Glutamatergic neuron (in vitro differentiated cells): Measurements from ENCODE around the gene SPARC. TPM values are rescaled to one million over a fixed set of nuclear protein-coding genes. Genes with fewer than 3 reads are reported as not detected.

Experiments used
- DNase-seq: peaks from one replicate; pipeline ENCODE4 v3.0.0; 2022
- H3K27ac Mint-ChIP-seq: one replicate; pipeline ENCODE4 v1.8.0; 2020; ENCODE audit warnings: mild to moderate bottlenecking, mixed read lengths, inconsistent platforms; ENCODE audit not compliant: unreplicated experiment
- H3K27me3 Mint-ChIP-seq: one replicate; pipeline ENCODE4 v1.8.0; 2020; ENCODE audit warnings: mild to moderate bottlenecking, moderate library complexity, mixed read lengths, inconsistent platforms; ENCODE audit not compliant: unreplicated experiment
- H3K36me3 Mint-ChIP-seq: one replicate; pipeline ENCODE4 v1.8.0; 2020; ENCODE audit warnings: mild to moderate bottlenecking, mixed read lengths, inconsistent platforms; ENCODE audit not compliant: unreplicated experiment
- H3K4me1 Mint-ChIP-seq: one replicate; pipeline ENCODE4 v1.8.0; 2020; ENCODE audit warnings: mild to moderate bottlenecking, low read depth, mixed read lengths, inconsistent platforms; ENCODE audit not compliant: unreplicated experiment
- H3K4me3 Mint-ChIP-seq: one replicate; pipeline ENCODE4 v1.8.0; 2020; ENCODE audit warnings: mild to moderate bottlenecking, mixed read lengths, inconsistent platforms; ENCODE audit not compliant: unreplicated experiment
- H3K9me3 Mint-ChIP-seq: one replicate; pipeline ENCODE4 v1.8.0; 2020; ENCODE audit warnings: mild to moderate bottlenecking, moderate library complexity, mixed read lengths, inconsistent platforms; ENCODE audit not compliant: unreplicated experiment
- total RNA-seq: library from RNA; stranded (reverse); fragmentation: NEBNext Ultra II Directional; extraction: Animal tissue kit (Norgen Biotek cat#: 25700); gene quantifications from one replicate; pipeline ENCODE4 v1.2.1, GENCODE V29; 2021; ENCODE audit not compliant: unreplicated experiment
- TF ChIP-seq, protein P1 (sequence below): fragments of 200-600 bp; sonication (generic); IDR thresholded peaks from one replicate; pipeline ENCODE4 v1.5.0; 2021; ENCODE audit not compliant: partially characterized antibody, unreplicated experiment

SPARC gene
- total RNA-seq, 1 donor from 2014 or later: 946 TPM

GRCh38 chr5:151719228-151720000, 32.7 kb upstream of the SPARC start:
- Mint-ChIP-seq H3K4me1 (peaks cover 14% of the 10 kb centered on the region), H3K27me3 (peaks cover 4% of the 10 kb centered on the region), H3K27ac (no peak overlapping the region), H3K4me3 (no peak overlapping the region), H3K9me3 (peaks cover 3% of the 10 kb centered on the region), H3K36me3 (peaks cover 5% of the 10 kb centered on the region)
- no peak for DNase-seq
- TF ChIP-seq, protein P1, sequence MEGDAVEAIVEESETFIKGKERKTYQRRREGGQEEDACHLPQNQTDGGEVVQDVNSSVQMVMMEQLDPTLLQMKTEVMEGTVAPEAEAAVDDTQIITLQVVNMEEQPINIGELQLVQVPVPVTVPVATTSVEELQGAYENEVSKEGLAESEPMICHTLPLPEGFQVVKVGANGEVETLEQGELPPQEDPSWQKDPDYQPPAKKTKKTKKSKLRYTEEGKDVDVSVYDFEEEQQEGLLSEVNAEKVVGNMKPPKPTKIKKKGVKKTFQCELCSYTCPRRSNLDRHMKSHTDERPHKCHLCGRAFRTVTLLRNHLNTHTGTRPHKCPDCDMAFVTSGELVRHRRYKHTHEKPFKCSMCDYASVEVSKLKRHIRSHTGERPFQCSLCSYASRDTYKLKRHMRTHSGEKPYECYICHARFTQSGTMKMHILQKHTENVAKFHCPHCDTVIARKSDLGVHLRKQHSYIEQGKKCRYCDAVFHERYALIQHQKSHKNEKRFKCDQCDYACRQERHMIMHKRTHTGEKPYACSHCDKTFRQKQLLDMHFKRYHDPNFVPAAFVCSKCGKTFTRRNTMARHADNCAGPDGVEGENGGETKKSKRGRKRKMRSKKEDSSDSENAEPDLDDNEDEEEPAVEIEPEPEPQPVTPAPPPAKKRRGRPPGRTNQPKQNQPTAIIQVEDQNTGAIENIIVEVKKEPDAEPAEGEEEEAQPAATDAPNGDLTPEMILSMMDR: peak; percentile 68

- peaks cover 3% of the 10 kb centered on the region for H3K9me3 Mint-ChIP-seq
- no peak overlapping the region for H3K27ac Mint-ChIP-seq
- DNase-seq: no peak
- peaks cover 4% of the 10 kb centered on the region for H3K27me3 Mint-ChIP-seq
- H3K36me3 Mint-ChIP-seq: peaks cover 5% of the 10 kb centered on the region
- TF ChIP-seq, protein P1: no peak
- H3K4me1 Mint-ChIP-seq: peaks cover 14% of the 10 kb centered on the region
- no peak overlapping the region for H3K4me3 Mint-ChIP-seq
Measured at GRCh38 chr5:151718646-151719045, 31.9 kb upstream of the SPARC start.

DNA sequence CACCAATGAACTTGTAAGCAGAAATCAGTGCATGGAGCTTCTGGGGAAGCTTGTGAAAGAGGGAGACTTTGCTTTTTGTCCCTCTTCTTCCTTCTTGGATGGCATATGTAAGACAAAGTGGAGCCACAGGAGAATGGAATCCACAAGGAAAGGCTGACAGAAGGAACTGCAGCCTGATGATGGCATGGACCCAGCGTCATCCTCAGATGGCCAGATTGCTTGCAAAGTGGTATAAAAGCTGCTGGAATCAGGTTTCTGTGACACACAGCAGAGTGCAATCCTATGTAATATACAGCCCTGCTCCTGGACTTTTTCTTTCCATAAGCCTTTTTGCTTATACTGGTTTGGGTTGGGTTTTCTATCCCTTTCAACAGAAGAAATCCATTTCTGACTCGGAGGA, 31.4 kb upstream of the SPARC start:
- peaks cover 4% of the 10 kb centered on the region for H3K27me3 Mint-ChIP-seq
- TF ChIP-seq, protein P1: no peak
- peaks cover 13% of the 10 kb centered on the region for H3K4me1 Mint-ChIP-seq
- DNase-seq: no peak
- H3K9me3 Mint-ChIP-seq: peaks cover 3% of the 10 kb centered on the region
- peaks cover 5% of the 10 kb centered on the region for H3K36me3 Mint-ChIP-seq
- H3K4me3 Mint-ChIP-seq: no peak overlapping the region
- no peak overlapping the region for H3K27ac Mint-ChIP-seq

GRCh38 chr5:151717416-151717815, 30.7 kb upstream of the SPARC start:
- peaks cover 4% of the 10 kb centered on the region for H3K27me3 Mint-ChIP-seq
- TF ChIP-seq, protein P1: no peak
- H3K4me1 Mint-ChIP-seq: peaks cover 14% of the 10 kb centered on the region
- H3K9me3 Mint-ChIP-seq: peaks cover 3% of the 10 kb centered on the region
- H3K4me3 Mint-ChIP-seq: peak overlapping the region; percentile 53
- DNase-seq: no peak
- H3K36me3 Mint-ChIP-seq: peaks cover 5% of the 10 kb centered on the region
- peak overlapping the region; percentile 40 for H3K27ac Mint-ChIP-seq

DNA sequence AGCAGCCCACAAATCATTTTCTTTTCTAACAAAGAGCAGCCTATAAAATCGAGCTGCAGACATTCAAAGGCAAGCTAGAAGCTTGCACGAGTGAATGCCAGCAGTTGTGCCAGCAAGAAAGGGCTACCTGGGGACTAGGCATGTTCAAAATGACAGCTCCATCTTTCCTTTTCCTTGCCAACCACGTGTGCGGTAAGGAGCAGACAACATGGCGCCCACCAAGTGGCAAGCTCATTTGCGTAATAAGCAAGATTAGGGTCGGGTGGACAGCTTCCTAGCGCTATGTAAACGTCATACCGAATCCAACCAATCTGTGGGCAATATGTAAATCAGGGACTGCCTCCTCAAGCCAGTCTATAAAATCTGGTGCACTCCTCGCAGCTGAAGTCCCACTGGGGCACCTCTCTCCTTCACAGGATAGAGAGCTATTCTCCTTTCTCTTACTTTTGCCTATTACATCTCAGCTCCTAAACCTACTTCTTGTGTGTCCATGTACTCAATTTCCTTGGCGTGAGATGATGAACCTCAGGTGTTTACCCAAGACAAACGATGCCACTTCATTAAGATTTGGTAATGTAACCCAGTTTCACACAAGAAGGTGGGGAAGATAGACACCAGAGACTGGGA, 22.5 kb upstream of the SPARC start:
- TF ChIP-seq, protein P1: no peak
- Mint-ChIP-seq H3K27ac (peak overlapping the region; percentile 2), H3K36me3 (no peaks in the 10 kb centered on the region), H3K27me3 (peaks cover 6% of the 10 kb centered on the region), H3K9me3 (peaks cover 8% of the 10 kb centered on the region), H3K4me1 (peaks cover 24% of the 10 kb centered on the region), H3K4me3 (no peak overlapping the region)
- no peak for DNase-seq
